ENCODE measurements around the gene BCL10. TPM values are rescaled to one million over a fixed set of nuclear protein-coding genes. Genes with fewer than 3 reads are reported as not detected.

Gene BCL10
- total and polyA plus RNA-seq, 2 of the 13 experiments (the other 11 are each of a cell fraction or from before 2014, with no cell fraction given): 3.7 to 14.1 TPM

DNA sequence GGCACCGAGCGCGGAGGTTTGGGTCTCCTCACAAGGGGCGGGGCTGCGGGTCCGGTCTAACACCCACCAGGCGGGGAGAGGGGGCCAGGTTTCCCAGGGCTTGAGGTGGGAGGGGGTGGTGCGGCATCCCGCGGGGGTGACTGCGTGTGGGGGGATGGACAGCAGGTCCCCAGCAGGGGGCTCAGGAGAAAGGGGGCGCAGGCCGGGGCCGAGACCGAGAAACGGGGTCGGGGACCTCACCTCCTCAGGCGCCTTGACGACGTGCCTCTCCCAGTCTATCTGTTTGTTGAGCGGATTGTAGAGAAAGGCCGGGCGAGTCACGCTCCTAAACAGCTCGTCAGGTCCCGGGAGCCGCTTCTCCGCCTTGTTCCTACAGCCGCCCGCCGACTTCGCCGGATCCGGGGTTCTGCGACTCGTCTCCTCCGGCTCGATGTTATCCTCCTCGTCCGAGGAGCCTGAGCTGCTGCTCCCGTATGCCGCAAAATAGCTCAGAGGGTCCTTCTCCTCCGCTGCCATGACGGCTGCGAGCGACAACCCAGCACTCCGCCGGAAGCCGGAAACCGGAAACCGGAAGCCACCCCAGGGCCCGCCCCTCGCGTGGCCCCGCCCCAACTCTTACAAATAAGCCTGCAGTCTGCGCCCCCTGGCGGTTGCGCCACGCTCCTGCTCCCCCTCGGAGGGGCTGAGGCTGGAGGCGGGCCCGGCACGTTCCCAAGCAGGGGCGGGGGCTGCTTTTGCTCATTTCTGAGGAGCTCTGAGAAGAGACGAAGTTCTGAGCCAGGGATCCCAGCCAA, 17.1 kb downstream of the BCL10 start, which contains the start of gene C1orf52 (continued):
- TF ChIP-seq, protein P1, sequence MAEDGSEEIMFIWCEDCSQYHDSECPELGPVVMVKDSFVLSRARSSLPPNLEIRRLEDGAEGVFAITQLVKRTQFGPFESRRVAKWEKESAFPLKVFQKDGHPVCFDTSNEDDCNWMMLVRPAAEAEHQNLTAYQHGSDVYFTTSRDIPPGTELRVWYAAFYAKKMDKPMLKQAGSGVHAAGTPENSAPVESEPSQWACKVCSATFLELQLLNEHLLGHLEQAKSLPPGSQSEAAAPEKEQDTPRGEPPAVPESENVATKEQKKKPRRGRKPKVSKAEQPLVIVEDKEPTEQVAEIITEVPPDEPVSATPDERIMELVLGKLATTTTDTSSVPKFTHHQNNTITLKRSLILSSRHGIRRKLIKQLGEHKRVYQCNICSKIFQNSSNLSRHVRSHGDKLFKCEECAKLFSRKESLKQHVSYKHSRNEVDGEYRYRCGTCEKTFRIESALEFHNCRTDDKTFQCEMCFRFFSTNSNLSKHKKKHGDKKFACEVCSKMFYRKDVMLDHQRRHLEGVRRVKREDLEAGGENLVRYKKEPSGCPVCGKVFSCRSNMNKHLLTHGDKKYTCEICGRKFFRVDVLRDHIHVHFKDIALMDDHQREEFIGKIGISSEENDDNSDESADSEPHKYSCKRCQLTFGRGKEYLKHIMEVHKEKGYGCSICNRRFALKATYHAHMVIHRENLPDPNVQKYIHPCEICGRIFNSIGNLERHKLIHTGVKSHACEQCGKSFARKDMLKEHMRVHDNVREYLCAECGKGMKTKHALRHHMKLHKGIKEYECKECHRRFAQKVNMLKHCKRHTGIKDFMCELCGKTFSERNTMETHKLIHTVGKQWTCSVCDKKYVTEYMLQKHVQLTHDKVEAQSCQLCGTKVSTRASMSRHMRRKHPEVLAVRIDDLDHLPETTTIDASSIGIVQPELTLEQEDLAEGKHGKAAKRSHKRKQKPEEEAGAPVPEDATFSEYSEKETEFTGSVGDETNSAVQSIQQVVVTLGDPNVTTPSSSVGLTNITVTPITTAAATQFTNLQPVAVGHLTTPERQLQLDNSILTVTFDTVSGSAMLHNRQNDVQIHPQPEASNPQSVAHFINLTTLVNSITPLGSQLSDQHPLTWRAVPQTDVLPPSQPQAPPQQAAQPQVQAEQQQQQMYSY (CRISPR knock-in tag; IDR thresholded peaks at IDR 0.05): no peak
- TF ChIP-seq ZNF652 (CRISPR knock-in tag; IDR thresholded peaks at IDR 0.05; ENCODE audit: borderline replicate concordance, low read depth) (no peak), ZSCAN31 (CRISPR knock-in tag; IDR thresholded peaks at IDR 0.05; ENCODE audit: low read depth) (no peak; the same call in 1 of the 2 replicates), TBL1XR1 (IDR thresholded peaks at IDR 0.05; ENCODE audit: borderline replicate concordance, low read length, partially characterized antibody) (no peak), BHLHE40 (IDR thresholded peaks at IDR 0.05; ENCODE audit: low read length) (peak; percentile 77), ZNF619 (CRISPR knock-in tag; IDR thresholded peaks at IDR 0.05) (no peak), MIXL1 (CRISPR knock-in tag; IDR thresholded peaks at IDR 0.05) (peak; percentile 60), PHF21A (CRISPR knock-in tag; IDR thresholded peaks at IDR 0.05) (no peak), CCDC6 (CRISPR knock-in tag; IDR thresholded peaks at IDR 0.05) (no peak), CHD2 (IDR thresholded peaks at IDR 0.05; ENCODE audit: low read depth, low read length) (no peak), TARDBP (CRISPR knock-in tag; IDR thresholded peaks at IDR 0.05) (peak; percentile 40), ZNF3 (CRISPR knock-in tag; IDR thresholded peaks at IDR 0.05) (no peak), ZNF124 (CRISPR knock-in tag; IDR thresholded peaks at IDR 0.05) (no peak), ZNF660 (CRISPR knock-in tag; IDR thresholded peaks at IDR 0.05; ENCODE audit: borderline replicate concordance, low read depth) (no peak), YEATS4 (CRISPR knock-in tag; IDR thresholded peaks at IDR 0.05; ENCODE audit: borderline replicate concordance) (peak; percentile 84), ATF7 (IDR thresholded peaks at IDR 0.05) (no peak), ATF7 (CRISPR knock-in tag; IDR thresholded peaks at IDR 0.05) (no peak), ZNF253 (CRISPR knock-in tag; IDR thresholded peaks at IDR 0.05; ENCODE audit: borderline replicate concordance) (no peak), FOXA1 (IDR thresholded peaks at IDR 0.05) (no peak), FOXA1 (CRISPR knock-in tag; IDR thresholded peaks at IDR 0.05) (no peak), ZEB1 (IDR thresholded peaks at IDR 0.05; ENCODE audit: insufficient replicate concordance, low read depth) (no peak)
- TF ChIP-seq, protein P2, sequence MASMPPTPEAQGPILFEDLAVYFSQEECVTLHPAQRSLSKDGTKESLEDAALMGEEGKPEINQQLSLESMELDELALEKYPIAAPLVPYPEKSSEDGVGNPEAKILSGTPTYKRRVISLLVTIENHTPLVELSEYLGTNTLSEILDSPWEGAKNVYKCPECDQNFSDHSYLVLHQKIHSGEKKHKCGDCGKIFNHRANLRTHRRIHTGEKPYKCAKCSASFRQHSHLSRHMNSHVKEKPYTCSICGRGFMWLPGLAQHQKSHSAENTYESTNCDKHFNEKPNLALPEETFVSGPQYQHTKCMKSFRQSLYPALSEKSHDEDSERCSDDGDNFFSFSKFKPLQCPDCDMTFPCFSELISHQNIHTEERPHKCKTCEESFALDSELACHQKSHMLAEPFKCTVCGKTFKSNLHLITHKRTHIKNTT (CRISPR knock-in tag; IDR thresholded peaks at IDR 0.05): no peak
- TF ChIP-seq, protein P3, sequence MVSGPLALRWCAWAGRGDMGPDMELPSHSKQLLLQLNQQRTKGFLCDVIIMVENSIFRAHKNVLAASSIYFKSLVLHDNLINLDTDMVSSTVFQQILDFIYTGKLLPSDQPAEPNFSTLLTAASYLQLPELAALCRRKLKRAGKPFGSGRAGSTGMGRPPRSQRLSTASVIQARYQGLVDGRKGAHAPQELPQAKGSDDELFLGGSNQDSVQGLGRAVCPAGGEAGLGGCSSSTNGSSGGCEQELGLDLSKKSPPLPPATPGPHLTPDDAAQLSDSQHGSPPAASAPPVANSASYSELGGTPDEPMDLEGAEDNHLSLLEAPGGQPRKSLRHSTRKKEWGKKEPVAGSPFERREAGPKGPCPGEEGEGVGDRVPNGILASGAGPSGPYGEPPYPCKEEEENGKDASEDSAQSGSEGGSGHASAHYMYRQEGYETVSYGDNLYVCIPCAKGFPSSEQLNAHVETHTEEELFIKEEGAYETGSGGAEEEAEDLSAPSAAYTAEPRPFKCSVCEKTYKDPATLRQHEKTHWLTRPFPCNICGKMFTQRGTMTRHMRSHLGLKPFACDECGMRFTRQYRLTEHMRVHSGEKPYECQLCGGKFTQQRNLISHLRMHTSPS (CRISPR knock-in tag; IDR thresholded peaks at IDR 0.05; ENCODE audit: low read depth): no peak
- TF ChIP-seq, protein P4, sequence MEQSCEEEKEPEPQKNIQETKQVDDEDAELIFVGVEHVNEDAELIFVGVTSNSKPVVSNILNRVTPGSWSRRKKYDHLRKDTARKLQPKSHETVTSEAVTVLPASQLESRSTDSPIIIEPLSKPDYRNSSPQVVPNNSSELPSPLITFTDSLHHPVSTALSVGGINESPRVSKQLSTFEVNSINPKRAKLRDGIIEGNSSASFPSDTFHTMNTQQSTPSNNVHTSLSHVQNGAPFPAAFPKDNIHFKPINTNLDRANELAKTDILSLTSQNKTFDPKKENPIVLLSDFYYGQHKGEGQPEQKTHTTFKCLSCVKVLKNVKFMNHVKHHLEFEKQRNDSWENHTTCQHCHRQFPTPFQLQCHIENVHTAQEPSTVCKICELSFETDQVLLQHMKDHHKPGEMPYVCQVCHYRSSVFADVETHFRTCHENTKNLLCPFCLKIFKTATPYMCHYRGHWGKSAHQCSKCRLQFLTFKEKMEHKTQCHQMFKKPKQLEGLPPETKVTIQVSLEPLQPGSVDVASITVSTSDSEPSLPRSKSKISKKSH (CRISPR knock-in tag; IDR thresholded peaks at IDR 0.05; ENCODE audit: borderline replicate concordance): no peak
